ENCODE data around the gene GNG13. TPM values are rescaled to one million over a fixed set of nuclear protein-coding genes. Genes with fewer than 3 reads are reported as not detected.

Gene GNG13
- total RNA-seq, 1 experiment from 2014 or later = not detected

DNA sequence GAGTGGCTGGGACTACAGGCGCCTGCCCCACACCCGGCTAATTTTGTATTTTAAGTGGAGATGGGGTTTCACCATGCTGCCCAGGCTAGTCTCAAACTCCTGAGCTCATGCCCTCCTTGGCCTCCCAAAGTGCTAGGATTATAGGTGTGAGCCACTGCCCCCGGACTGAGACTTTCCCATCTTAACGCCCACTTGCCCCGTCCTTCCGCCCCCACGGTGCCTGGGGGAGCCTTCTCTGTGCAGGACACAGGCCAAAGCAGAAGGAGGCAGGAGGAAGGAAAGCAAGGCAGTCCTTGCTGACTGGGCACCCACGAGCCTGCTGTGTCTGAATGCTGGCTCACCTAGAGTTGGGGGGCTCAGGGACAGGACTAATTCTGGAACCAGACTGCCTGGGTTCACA lies 17.6 kb upstream of the GNG13 start:
- H3K27ac ChIP-seq (ENCODE audit: insufficient read length, low read depth, low read length) = no peak overlapping the region
- no peaks in the 10 kb centered on the region for H4K20me1 ChIP-seq (ENCODE audit: control insufficient read depth, insufficient read depth, insufficient read length)
- Mint-ChIP-seq H3K9me3 (peaks cover 0 to 4% of the 10 kb centered on the region in 2 experiments; a peak in 1 of 5 replicates), H3K4me1 (peaks cover 10 to 16% of the 10 kb centered on the region in 2 experiments), H3K4me3 (no peak overlapping the region), H3K36me3 (ENCODE audit: insufficient read depth in 1 of 3, low read depth in 3 of 3) (no peaks in the 10 kb centered on the region), H3K27ac (no peak overlapping the region), H3K27me3 (ENCODE audit: low read depth) (peaks cover 13% of the 10 kb centered on the region)
- H4K5ac ChIP-seq (ENCODE audit: insufficient read length, low read depth, low read length) = no peak overlapping the region
- H2AFZ ChIP-seq (ENCODE audit: low read length) = no peak overlapping the region
- H2AK5ac ChIP-seq (ENCODE audit: insufficient read length, low read length) = no peak overlapping the region
- H3K9ac ChIP-seq (ENCODE audit: extremely low read depth, insufficient read length, low read length) = no peak overlapping the region
- H3K79me1 ChIP-seq (ENCODE audit: insufficient read depth, low read depth, low read length, poor library complexity, severe bottlenecking) = no peaks in the 10 kb centered on the region
- no peak overlapping the region for H2BK15ac ChIP-seq (ENCODE audit: low read depth, low read length)
- no peak overlapping the region for H3K56ac ChIP-seq (ENCODE audit: insufficient read length, low read depth, low read length)
- TF ChIP-seq CTCF (conservative IDR thresholded peaks at IDR 0.05) = no peak
- H3K18ac ChIP-seq (ENCODE audit: insufficient read length, low read depth, low read length) = no peak overlapping the region
- no peak overlapping the region for H2BK120ac ChIP-seq (ENCODE audit: low read depth, low read length, poor library complexity, severe bottlenecking)
- no CpG with 5 or more reads among the region's 8 CpGs for WGBS (ENCODE audit: extremely low coverage, insufficient read length, low lambda C conversion rate)
- H3K4me1 ChIP-seq (ENCODE audit: insufficient read depth, low read length) = no peaks in the 10 kb centered on the region
- DNase-seq = no peak
- H4K8ac ChIP-seq (replicated peaks; ENCODE audit: insufficient read length, low read depth, low read length) = no peak overlapping the region
- H3K4me2 ChIP-seq (ENCODE audit: insufficient read depth, insufficient read length, low read length) = no peak overlapping the region
- no peak overlapping the region for H2BK5ac ChIP-seq (ENCODE audit: insufficient read length, low read length)
- no peak overlapping the region for H2BK12ac ChIP-seq (ENCODE audit: insufficient read length, low read depth, low read length)
- H2BK20ac ChIP-seq (ENCODE audit: low read depth, low read length, poor library complexity, severe bottlenecking) = no peak overlapping the region
- no peaks in the 10 kb centered on the region for H3K79me2 ChIP-seq (ENCODE audit: insufficient read depth, low read length)
- peaks cover 4% of the 10 kb centered on the region for H3K23me2 ChIP-seq (ENCODE audit: insufficient read length, low read depth, low read length, poor library complexity, severe bottlenecking)
- H3K27me3 ChIP-seq (ENCODE audit: insufficient read depth, low read length) = no peaks in the 10 kb centered on the region; the same call in 1 of the 2 replicates
- H3K14ac ChIP-seq (ENCODE audit: insufficient read depth, low read length) = no peak overlapping the region
- no peak overlapping the region for H3K4ac ChIP-seq (ENCODE audit: low read depth, low read length)
- no peak overlapping the region for H3K23ac ChIP-seq (ENCODE audit: insufficient read length, low read depth, low read length)
- no peak overlapping the region for H3T11ph ChIP-seq (ENCODE audit: low read length)
- H4K91ac ChIP-seq (ENCODE audit: insufficient read length, low read depth, low read length) = no peak overlapping the region
- no peaks in the 10 kb centered on the region for H3K9me3 ChIP-seq (ENCODE audit: control insufficient read depth, low read depth, low read length)
